HepG2 (cell line): ENCODE data around the gene MAPK8IP3. TPM values are rescaled to one million over a fixed set of nuclear protein-coding genes. Genes with fewer than 3 reads are reported as not detected.

Experiments
- ATAC-seq: fragments of 200-7000 bp; cut with Tn5 transposase; 3 replicates; pipeline ENCODE4 v1.9.1; 2020; ENCODE audit warnings: mild to moderate bottlenecking, moderate library complexity
- BruUV-seq: library from RNA; stranded (reverse); fragments of 400-500 nt; replicated peaks from 2 replicates; lab custom pipeline; 2021; lab: Mats Ljungman, UMichigan
- CTCF ChIA-PET: fragments of 300-600 bp; formaldehyde crosslinking; extraction: SDS; loops from one replicate; lab custom pipeline; 2021; ENCODE audit warnings: low total read pairs, inconsistent platforms, low intra/inter-chr PET ratio; lab: Yijun Ruan, JAX
- POLR2A ChIA-PET: fragments of 350-600 bp; sonication (Branson Sonifier 250); formaldehyde crosslinking; loops from one replicate; lab custom pipeline; 2020; ENCODE audit warnings: antibody characterized with exemption, inconsistent platforms; lab: Yijun Ruan, JAX
- DNase-seq: peaks from one replicate; pipeline ENCODE4 v3.0.0-alpha.2; 2015; ENCODE audit warnings: low spot score
- FAIRE-seq: peaks from 3 replicates; lab custom pipeline; 2011; peaks lifted over from hg19 to GRCh38; lab: Jason Lieb, UNC
- H2AFZ ChIP-seq: one replicate; pipeline ENCODE4 v1.6.1; 2011; ENCODE audit warnings: low read length, inconsistent platforms
- H3K27ac ChIP-seq: fragments of 300-600 bp; 3 replicates; pipeline ENCODE4 v1.8.0; 2011; ENCODE audit warnings: mixed run types, mild to moderate bottlenecking, mixed read lengths, low read length, inconsistent platforms; ENCODE audit not compliant: insufficient read depth; ENCODE audit errors: extremely low read length
- H3K27me3 ChIP-seq, 2 experiments: fragments of 200-600 bp in 1 of 2; 2 replicates in 1 of 2; 3 replicates in 1 of 2; pipeline versions ENCODE4 v1.6.0 to v1.8.0; 2011; ENCODE audit warnings: low read length in 2 of 2, mild to moderate bottlenecking in 2 of 2, moderate library complexity in 2 of 2, inconsistent platforms in 1 of 2; ENCODE audit not compliant: insufficient read depth in 2 of 2, control insufficient read depth in 1 of 2
- H3K36me3 ChIP-seq, 2 experiments: fragments of 200-600 bp in 1 of 2; replicated peaks in 1 of 2; 2 replicates in 1 of 2; 3 replicates in 1 of 2; pipeline versions ENCODE4 v1.5.1 to v1.8.0; 2011; ENCODE audit warnings: low read length in 2 of 2, inconsistent platforms in 1 of 2; ENCODE audit not compliant: insufficient read depth in 2 of 2, control insufficient read depth in 1 of 2
- H3K4me1 ChIP-seq: 2 replicates; pipeline ENCODE4 v1.5.1; 2012; ENCODE audit warnings: low read length, inconsistent platforms; ENCODE audit not compliant: insufficient read depth
- H3K4me2 ChIP-seq: 2 replicates; pipeline ENCODE4 v1.6.0; 2011; ENCODE audit warnings: low read depth, low read length, inconsistent platforms
- H3K4me3 ChIP-seq, 3 experiments: fragments of 200-600 bp in 1 of 3; sonication (generic), shearing (Covaris generic) in 1 of 3; replicated peaks in 1 of 3; 2 replicates each; pipeline ENCODE4 v1.5.1; 2011 to 2016; ENCODE audit warnings: low read length in 3 of 3, inconsistent platforms in 2 of 3, low read depth in 2 of 3, mild to moderate bottlenecking in 2 of 3, control low read depth in 1 of 3, mixed read lengths in 1 of 3; ENCODE audit not compliant: insufficient read depth in 1 of 3
- H3K79me2 ChIP-seq: one replicate; pipeline ENCODE4 v1.6.1; 2011; ENCODE audit warnings: low read length, inconsistent platforms; ENCODE audit not compliant: insufficient read depth
- H3K9ac ChIP-seq: 2 replicates; pipeline ENCODE4 v1.6.0; 2011; ENCODE audit warnings: mild to moderate bottlenecking, low read depth, low read length, inconsistent platforms; ENCODE audit not compliant: insufficient read depth
- H3K9me3 ChIP-seq: 2 replicates; pipeline ENCODE4 v1.5.1; 2012; ENCODE audit warnings: mild to moderate bottlenecking, low read length
- H4K20me1 ChIP-seq: 2 replicates; pipeline ENCODE4 v1.6.0; 2011; ENCODE audit warnings: inconsistent platforms, mild to moderate bottlenecking, low read length, moderate library complexity; ENCODE audit not compliant: insufficient read depth
- AGO2 ChIP-seq: fragments of 200-400 bp; formaldehyde crosslinking; optimal IDR thresholded peaks from 2 replicates; pipeline ENCODE3; 2017; ENCODE audit warnings: mild to moderate bottlenecking, low read depth, low read length, moderate library complexity
- WGBS: methylation state at CpG from one replicate; pipeline ENCODE4 v1.1.6; 2017; ENCODE audit warnings: low lambda C conversion rate; 5-methylcytosine and 5-hydroxymethylcytosine counted together
- in situ Hi-C: cut with HindIII; loops from 2 replicates; pipeline ENCODE4 v1.10.0; 2017; ENCODE audit warnings: low pct_unique_long_range_greater_than_20kb; ENCODE audit not compliant: extremely low pct_ligation_motif_present
- intact Hi-C: fragments of 100-400 bp; cut with micrococcal nuclease; formaldehyde crosslinking; loops from one replicate; pipeline ENCODE4 v1.10.0; 2022; ENCODE audit not compliant: unreplicated experiment
- polyA plus RNA-seq, 8 experiments: library from polyadenylated mRNA; depleted of rRNA in 3 of 8; stranded (reverse) in 7 of 8; unstranded in 1 of 8; fragments of >200 nt; fragmentation: Illumina TruSeq in 4 of 8; extraction: Trizol in 4 of 8; gene quantifications; 2 replicates each; pipeline versions ENCODE4 v1.2.1 to v1.2.3, GENCODE V29; 2011 to 2016; ENCODE audit warnings: low read depth in 4 of 8, missing spikeins in 1 of 8, mixed read lengths in 1 of 8; ENCODE audit not compliant: insufficient read depth in 1 of 8
- total RNA-seq, 5 experiments: library from RNA; depleted of rRNA; stranded (reverse); fragments of >200 nt; fragmentation: Illumina TruSeq; extraction: Trizol; gene quantifications; 2 replicates each; pipeline ENCODE4 v1.2.3, GENCODE V29; 2016; ENCODE audit warnings: low read depth in 1 of 5
- TF ChIP-seq, protein P1 (sequence below): sonication (generic); formaldehyde crosslinking; IDR thresholded peaks from 2 replicates; pipeline ENCODE4 v1.5.0; 2020; ENCODE audit warnings: missing genetic modification reagents
- TF ChIP-seq, protein P2 (sequence below): fragments of 450-650 bp; IDR thresholded peaks from 2 replicates; pipeline ENCODE4 v1.6.1; 2016

Gene MAPK8IP3
- total and polyA plus RNA-seq, 2 of the 13 experiments (the other 11 are each of a cell fraction or from before 2014, with no cell fraction given): 25.1 to 41.7 TPM

DNA sequence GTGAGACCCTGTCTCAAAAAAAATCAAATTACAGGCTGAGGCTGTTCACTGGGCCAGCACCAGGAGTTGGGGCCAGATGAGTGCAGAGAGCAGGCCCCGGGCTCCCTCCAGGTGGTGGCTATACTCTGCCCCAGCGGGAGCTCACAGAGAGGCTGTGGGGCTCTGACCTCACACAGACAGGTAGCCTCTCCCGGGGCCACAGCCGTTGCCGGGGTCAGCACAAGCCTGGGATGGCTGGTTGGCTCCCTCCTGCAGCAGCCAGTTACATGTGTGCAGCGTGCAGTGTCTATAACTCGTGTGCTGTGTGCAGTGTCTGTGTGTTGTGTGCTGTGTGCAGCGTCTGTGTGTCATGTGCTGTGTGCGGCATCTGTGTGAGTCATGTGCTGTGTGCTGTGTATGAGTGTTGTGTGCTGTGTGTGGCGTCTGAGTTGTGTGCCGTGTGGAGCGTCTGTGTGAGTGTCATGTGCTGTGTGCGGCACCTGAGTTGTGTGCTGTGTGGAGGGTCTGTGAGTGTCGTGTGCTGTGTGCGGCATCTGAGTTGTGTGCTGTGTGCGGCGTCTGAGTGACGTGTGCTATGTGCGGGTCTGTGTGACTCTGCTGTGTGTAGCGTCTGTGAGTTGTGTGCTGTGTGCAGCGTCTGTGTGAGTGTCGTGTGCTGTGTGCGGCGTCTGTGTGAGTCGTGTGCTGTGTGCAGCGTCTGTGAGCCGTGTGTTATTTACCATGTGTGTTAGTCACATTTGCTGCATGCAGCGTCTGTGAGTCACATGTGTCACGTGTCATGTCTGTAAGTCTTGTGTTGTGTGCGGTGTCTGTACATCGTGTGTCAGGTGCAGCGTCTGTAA lies 20.9 kb downstream of the MAPK8IP3 start:
- no peak overlapping the region for H2AFZ ChIP-seq
- no peak overlapping the region for H3K4me3 ChIP-seq
- H3K36me3 ChIP-seq: peaks cover 29 to 54% of the 10 kb centered on the region in 2 experiments; a peak in 4 of 5 replicates
- no peaks in the 10 kb centered on the region for H3K9me3 ChIP-seq
- H3K4me1 ChIP-seq: peaks cover 22% of the 10 kb centered on the region
- no TSS peak for BruUV-seq
- no peak for FAIRE-seq
- DNase-seq: no peak
- POLR2A ChIA-PET: no interaction called here
- H3K79me2 ChIP-seq: peaks cover 6% of the 10 kb centered on the region
- no peak overlapping the region for H3K9ac ChIP-seq
- H3K27ac ChIP-seq: no peak overlapping the region
- no peak overlapping the region for H3K4me2 ChIP-seq
- in situ Hi-C loops: no loop called here
- H3K27me3 ChIP-seq: no peaks in the 10 kb centered on the region; a peak in 1 of 5 replicates
- ATAC-seq: no peak
- WGBS: 97% methylated on average over 24 of the region's 32 CpGs
- H4K20me1 ChIP-seq: peaks cover 10% of the 10 kb centered on the region
- intact Hi-C loops: no loop called here
- peak; percentile 62 for TF ChIP-seq AGO2
- TF ChIP-seq, protein P1, sequence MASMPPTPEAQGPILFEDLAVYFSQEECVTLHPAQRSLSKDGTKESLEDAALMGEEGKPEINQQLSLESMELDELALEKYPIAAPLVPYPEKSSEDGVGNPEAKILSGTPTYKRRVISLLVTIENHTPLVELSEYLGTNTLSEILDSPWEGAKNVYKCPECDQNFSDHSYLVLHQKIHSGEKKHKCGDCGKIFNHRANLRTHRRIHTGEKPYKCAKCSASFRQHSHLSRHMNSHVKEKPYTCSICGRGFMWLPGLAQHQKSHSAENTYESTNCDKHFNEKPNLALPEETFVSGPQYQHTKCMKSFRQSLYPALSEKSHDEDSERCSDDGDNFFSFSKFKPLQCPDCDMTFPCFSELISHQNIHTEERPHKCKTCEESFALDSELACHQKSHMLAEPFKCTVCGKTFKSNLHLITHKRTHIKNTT: no peak
- TF ChIP-seq, protein P2, sequence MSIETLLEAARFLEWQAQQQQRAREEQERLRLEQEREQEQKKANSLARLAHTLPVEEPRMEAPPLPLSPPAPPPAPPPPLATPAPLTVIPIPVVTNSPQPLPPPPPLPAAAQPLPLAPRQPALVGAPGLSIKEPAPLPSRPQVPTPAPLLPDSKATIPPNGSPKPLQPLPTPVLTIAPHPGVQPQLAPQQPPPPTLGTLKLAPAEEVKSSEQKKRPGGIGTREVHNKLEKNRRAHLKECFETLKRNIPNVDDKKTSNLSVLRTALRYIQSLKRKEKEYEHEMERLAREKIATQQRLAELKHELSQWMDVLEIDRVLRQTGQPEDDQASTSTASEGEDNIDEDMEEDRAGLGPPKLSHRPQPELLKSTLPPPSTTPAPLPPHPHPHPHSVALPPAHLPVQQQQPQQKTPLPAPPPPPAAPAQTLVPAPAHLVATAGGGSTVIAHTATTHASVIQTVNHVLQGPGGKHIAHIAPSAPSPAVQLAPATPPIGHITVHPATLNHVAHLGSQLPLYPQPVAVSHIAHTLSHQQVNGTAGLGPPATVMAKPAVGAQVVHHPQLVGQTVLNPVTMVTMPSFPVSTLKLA: peak; percentile 68
- CTCF ChIA-PET: no interaction called here
